22Rv1 (cell line): Measurements from ENCODE around the gene NUDC.

Experiments
- H3K27ac ChIP-seq: fragments of 450-650 bp; 2 replicates; pipeline ENCODE4 v1.5.1; 2017
- ZFX ChIP-seq: fragments of 450-650 bp; IDR thresholded peaks from 2 replicates; pipeline ENCODE4 v1.6.1; 2017; ENCODE audit warnings: antibody characterized with exemption, borderline replicate concordance
- TF ChIP-seq, protein P1 (sequence below): fragments of 450-650 bp; IDR thresholded peaks from 2 replicates; pipeline ENCODE4 v1.5.1; 2017; ENCODE audit warnings: mild to moderate bottlenecking

NUDC gene

GRCh38 chr1:26945728-26946127 lies 24.2 kb downstream of the NUDC start:
- TF ChIP-seq, protein P1, sequence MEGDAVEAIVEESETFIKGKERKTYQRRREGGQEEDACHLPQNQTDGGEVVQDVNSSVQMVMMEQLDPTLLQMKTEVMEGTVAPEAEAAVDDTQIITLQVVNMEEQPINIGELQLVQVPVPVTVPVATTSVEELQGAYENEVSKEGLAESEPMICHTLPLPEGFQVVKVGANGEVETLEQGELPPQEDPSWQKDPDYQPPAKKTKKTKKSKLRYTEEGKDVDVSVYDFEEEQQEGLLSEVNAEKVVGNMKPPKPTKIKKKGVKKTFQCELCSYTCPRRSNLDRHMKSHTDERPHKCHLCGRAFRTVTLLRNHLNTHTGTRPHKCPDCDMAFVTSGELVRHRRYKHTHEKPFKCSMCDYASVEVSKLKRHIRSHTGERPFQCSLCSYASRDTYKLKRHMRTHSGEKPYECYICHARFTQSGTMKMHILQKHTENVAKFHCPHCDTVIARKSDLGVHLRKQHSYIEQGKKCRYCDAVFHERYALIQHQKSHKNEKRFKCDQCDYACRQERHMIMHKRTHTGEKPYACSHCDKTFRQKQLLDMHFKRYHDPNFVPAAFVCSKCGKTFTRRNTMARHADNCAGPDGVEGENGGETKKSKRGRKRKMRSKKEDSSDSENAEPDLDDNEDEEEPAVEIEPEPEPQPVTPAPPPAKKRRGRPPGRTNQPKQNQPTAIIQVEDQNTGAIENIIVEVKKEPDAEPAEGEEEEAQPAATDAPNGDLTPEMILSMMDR, result no peak
- TF ChIP-seq ZFX, result no peak
- no peak overlapping the region for H3K27ac ChIP-seq

DNA sequence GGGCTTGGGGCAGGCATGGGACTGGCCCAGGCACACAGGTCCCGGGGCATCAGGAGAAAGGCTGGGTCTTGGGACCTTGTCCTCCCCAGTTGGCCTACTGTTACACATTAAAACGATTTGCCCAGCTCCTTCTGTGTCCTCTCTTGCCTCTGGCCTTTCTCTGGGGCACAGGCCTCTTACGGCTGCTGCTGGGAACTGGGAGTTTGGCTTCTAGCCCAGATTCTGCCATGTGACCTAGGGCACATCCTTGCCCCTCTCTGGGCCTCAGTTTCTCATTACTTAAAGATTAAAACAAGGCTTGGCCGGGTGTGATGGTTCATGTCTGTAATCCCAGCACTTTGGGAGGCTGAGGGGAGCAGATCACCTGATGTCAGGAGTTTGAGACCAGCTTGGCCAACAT lies 24.7 kb downstream of the NUDC start:
- peak overlapping the region; percentile 33 for H3K27ac ChIP-seq
- TF ChIP-seq ZFX, result no peak
- TF ChIP-seq, protein P1, result no peak

DNA sequence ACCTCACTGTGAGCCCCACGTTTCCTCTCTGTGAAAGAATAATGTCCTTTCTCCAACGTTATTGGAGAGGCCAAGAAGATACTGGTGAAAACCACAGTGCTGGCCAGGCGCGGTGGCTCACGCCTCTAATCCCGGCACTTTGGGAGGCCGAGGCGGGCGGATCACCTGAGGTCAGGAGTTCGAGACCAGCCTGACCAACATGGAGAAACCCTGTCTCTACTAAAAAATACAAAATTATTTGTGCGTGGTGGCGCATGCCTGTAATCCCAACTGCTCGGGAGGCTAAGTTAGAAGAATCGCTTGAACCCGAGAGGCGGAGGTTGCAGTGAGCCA lies 27.1 kb downstream of the NUDC start:
- H3K27ac ChIP-seq, result peak overlapping the region; percentile 18; the same call in 1 of the 2 replicates

DNA sequence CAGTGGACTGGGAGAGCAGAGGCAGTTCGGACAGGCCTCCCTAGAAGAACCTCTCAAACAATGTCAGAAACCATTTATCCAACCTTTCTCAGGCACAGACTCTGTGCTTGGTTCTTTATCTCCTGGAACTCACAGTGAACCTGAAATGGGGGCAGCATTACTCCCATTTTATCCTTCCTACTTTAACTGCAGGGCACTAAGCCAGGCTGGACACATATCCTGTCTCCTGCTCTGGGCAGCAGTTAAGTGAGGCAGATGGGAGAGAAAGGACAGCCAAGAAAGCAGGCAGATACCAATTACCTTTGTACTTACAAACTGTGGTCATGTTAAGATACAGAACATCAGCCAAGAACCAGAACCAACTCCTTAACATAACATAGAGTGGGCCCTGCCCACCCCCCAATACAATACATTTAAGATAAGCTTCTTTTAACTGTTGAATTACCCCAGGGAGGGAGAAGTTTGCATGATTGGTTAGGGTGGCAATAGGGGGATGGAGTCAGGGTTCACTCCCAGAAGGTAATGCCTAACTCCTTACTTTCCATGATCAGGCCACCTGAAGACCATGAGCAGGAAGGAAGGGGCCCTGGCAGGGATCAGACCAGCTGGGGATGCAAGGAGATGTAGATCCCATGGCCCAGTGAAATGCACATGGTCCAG lies 27.9 kb downstream of the NUDC start:
- TF ChIP-seq ZFX, result no peak
- TF ChIP-seq, protein P1, result no peak

DNA sequence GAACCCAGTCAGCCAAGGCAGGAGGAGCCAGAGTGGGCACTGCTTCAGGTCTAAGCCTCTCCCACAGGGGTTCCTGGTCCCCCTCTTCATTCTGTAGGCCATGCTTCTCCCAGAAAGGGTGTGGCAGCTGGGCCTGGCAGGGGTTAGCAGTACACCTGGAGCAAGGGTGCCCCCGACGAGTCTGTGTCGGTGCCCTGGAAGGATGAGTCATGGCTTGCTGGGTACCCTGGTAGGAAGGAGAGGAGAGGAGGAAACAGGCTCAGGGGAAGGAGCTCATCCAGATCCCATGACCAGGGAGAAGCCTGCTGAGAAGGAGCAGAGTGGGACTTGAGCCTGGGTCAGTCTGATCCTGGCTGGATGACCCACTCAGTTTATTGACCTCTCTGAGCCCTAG lies 28.4 kb downstream of the NUDC start:
- TF ChIP-seq, protein P1, result no peak
- TF ChIP-seq ZFX, result no peak
- H3K27ac ChIP-seq, result no peak overlapping the region

More for the DNA sequence above, 27.9 kb downstream of the NUDC start:
- H3K27ac ChIP-seq, result peak overlapping the region; percentile 18; the same call in 1 of the 2 replicates

DNA sequence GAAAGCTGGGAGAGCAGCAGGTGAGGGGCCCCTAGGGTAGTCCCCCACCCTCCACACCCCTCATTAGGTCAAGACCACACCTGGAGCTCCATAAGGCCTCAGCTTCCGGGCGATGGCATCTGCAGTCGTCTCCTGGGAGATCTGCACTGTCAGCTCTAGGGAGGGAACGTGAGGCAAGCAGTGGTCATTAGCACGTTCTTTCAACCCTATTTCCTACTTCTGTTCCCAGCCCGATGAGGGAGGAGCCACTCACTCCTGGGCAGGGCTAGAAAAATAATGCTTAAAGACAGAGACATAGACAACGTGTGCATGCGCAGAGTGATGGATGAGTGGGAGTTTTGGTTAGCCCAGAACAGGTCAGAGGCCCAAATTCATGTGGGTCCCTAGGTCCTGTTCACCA lies 29.1 kb downstream of the NUDC start:
- TF ChIP-seq, protein P1, result no peak
- TF ChIP-seq ZFX, result no peak
- no peak overlapping the region for H3K27ac ChIP-seq

GRCh38 chr1:26951216-26951615 lies 29.7 kb downstream of the NUDC start:
- no peak overlapping the region for H3K27ac ChIP-seq
- no peak for TF ChIP-seq ZFX
- TF ChIP-seq, protein P1, result no peak
